ENCODE data around the gene NATD1.

- TF ChIP-seq POLR2AphosphoS5 (IDR thresholded peaks at IDR 0.05; ENCODE audit: low read depth) (no peak), CTCF (conservative IDR thresholded peaks at IDR 0.05; ENCODE audit: low read depth in 2 of 2) (peak in 1 of 2 experiments; percentile 36; a peak in 3 of 4 replicates), REST (IDR thresholded peaks at IDR 0.05; ENCODE audit: unreplicated experiment) (no peak), EZH2phosphoT487 (IDR thresholded peaks at IDR 0.05; ENCODE audit: unreplicated experiment) (no peak), JUNB (IDR thresholded peaks at IDR 0.05; ENCODE audit: unreplicated experiment) (no peak), EZH2 (IDR thresholded peaks at IDR 0.05; ENCODE audit: low read depth, unreplicated experiment) (no peak), CREB1 (CRISPR knock-in tag; IDR thresholded peaks at IDR 0.05; ENCODE audit: low read depth) (no peak), ETS1 (IDR thresholded peaks at IDR 0.05) (0 out of 2 replicates have a peak, but pooled peaks have one; percentile 38), ZNF331 (CRISPR knock-in tag; IDR thresholded peaks at IDR 0.05; ENCODE audit: low read depth) (no peak)
These were observed 35.1 kb downstream of the NATD1 start for GRCh38 chr17:21218101-21218500.

All from GM23338 (cell line).